Left ventricle myocardium inferior (tissue), 1 donor: ENCODE results near the gene SDK2. TPM values are rescaled to one million over a fixed set of nuclear protein-coding genes. Genes with fewer than 3 reads are reported as not detected.

Source experiments
- DNase-seq: peaks from one replicate; pipeline ENCODE4 v3.0.0-alpha.2; 2020
- H3K27ac ChIP-seq: fragments of 200-600 bp; replicated peaks from 2 replicates; pipeline ENCODE4 v1.8.0; 2021
- H3K27me3 ChIP-seq: fragments of 200-600 bp; 2 replicates; pipeline ENCODE4 v1.8.0; 2021; ENCODE audit warnings: low read depth
- H3K36me3 ChIP-seq: fragments of 200-600 bp; 2 replicates; pipeline ENCODE4 v1.8.0; 2021
- H3K4me1 ChIP-seq: fragments of 200-600 bp; 2 replicates; pipeline ENCODE4 v1.8.0; 2021
- H3K4me3 ChIP-seq: fragments of 200-600 bp; 2 replicates; pipeline ENCODE4 v1.8.0; 2021; ENCODE audit warnings: mild to moderate bottlenecking, moderate library complexity
- H3K9me3 ChIP-seq: fragments of 200-600 bp; replicated peaks from 2 replicates; pipeline ENCODE4 v1.8.0; 2021
- CTCF ChIP-seq: fragments of 200-600 bp; IDR thresholded peaks from 2 replicates; pipeline ENCODE4 v1.8.0; 2021; ENCODE audit warnings: antibody characterized with exemption, mild to moderate bottlenecking, borderline replicate concordance
- intact Hi-C: fragments of 100-400 bp; cut with micrococcal nuclease; formaldehyde crosslinking; loops from one replicate; pipeline ENCODE4 v1.11.0; 2022
- total RNA-seq: library from RNA; stranded (reverse); fragmentation: NEBNext Ultra II Directional; extraction: Animal tissue kit (Norgen Biotek cat#: 25700); gene quantifications from one replicate; pipeline ENCODE4 v1.2.1, GENCODE V29; 2021
- donor health status: DM: no; HTN: yes; CAD: no; lungs with severe emphysema.

The SDK2 gene
- total RNA-seq, 1 donor from 2014 or later: 2.2 TPM

DNA sequence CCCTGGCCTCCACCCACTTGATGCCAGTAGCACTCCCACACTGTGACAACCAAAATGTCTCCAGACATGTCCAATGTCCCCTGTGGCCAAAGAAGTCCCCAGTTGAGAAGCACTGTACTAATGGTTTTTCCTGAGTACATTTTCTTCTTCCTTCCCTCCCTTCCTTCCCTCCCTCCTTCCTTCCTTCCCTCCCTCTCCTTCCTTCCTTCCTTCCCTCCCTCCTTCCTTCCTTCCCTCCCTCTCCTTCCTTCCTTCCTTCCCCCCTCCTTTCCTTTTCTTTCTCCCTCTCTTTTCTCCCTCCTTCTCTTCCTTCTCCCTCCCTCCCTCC is 255.7 kb downstream of the SDK2 start:
- intact Hi-C loops: no loop called here
- Histone ChIP-seq H3K36me3 (no peaks in the 10 kb centered on the region), H3K4me1 (no peaks in the 10 kb centered on the region), H3K4me3 (no peak overlapping the region), H3K27me3 (no peaks in the 10 kb centered on the region), H3K9me3 (no peaks in the 10 kb centered on the region), H3K27ac (no peak overlapping the region)
- TF ChIP-seq CTCF: no peak
- DNase-seq: no peak

- no peaks in the 10 kb centered on the region for H3K36me3 ChIP-seq
- no peak for DNase-seq
- no peak for TF ChIP-seq CTCF
- H3K4me1 ChIP-seq: no peaks in the 10 kb centered on the region
- no peak overlapping the region for H3K4me3 ChIP-seq
- H3K27ac ChIP-seq: no peak overlapping the region
- H3K27me3 ChIP-seq: no peaks in the 10 kb centered on the region
- intact Hi-C loops: no loop called here
- no peaks in the 10 kb centered on the region for H3K9me3 ChIP-seq
These were observed 256.3 kb downstream of the SDK2 start for GRCh38 chr17:73387746-73388577.

DNA sequence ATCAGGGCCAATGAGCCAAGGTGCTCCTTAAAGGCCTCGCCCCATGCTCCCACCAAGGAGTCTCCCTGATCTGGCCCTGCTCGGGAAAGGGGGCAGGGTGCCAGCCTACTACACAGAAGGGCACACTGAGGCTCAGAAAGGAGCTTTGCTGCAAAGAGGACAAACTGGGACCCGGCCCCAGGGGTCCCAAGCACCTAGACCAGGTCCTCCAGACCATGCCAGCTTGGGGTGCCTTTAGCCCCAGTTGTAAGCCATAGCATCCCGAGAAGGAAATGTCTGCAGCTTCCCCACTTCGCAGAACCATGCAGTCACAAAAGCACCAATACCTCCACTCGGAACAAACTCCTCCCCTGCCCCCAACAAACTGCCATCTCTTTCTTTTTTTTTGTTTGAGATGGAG is 257.7 kb downstream of the SDK2 start:
- Histone ChIP-seq H3K27ac (no peak overlapping the region), H3K36me3 (no peaks in the 10 kb centered on the region), H3K27me3 (no peaks in the 10 kb centered on the region), H3K4me1 (no peaks in the 10 kb centered on the region), H3K4me3 (no peak overlapping the region), H3K9me3 (no peaks in the 10 kb centered on the region)
- no peak for DNase-seq
- no peak for TF ChIP-seq CTCF
- intact Hi-C loops: no loop called here

DNA sequence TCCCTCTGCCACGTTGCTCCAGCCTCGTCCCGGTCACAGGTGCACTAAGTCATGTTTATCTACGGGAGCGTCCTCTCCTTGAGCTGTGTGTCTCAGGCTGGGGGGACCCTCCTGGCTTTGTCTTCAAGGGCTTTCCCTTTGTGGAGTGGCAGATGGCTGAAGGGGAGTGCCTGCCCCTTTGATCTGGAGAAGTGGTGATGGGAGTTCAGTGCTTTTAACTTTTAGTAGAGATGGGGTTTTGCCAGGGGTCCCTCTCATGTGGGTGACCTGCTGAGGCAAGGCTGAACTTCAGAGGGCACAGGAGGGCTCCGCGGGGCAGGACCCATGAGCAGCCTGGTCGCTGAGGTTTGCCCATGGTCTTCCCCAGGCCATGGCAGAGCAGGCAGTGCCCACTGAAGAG is 259.3 kb downstream of the SDK2 start:
- Histone ChIP-seq H3K36me3 (no peaks in the 10 kb centered on the region), H3K9me3 (no peaks in the 10 kb centered on the region), H3K27me3 (no peaks in the 10 kb centered on the region), H3K4me1 (no peaks in the 10 kb centered on the region), H3K27ac (no peak overlapping the region), H3K4me3 (no peak overlapping the region)
- intact Hi-C loops: no loop called here
- TF ChIP-seq CTCF: no peak
- DNase-seq: no peak

DNA sequence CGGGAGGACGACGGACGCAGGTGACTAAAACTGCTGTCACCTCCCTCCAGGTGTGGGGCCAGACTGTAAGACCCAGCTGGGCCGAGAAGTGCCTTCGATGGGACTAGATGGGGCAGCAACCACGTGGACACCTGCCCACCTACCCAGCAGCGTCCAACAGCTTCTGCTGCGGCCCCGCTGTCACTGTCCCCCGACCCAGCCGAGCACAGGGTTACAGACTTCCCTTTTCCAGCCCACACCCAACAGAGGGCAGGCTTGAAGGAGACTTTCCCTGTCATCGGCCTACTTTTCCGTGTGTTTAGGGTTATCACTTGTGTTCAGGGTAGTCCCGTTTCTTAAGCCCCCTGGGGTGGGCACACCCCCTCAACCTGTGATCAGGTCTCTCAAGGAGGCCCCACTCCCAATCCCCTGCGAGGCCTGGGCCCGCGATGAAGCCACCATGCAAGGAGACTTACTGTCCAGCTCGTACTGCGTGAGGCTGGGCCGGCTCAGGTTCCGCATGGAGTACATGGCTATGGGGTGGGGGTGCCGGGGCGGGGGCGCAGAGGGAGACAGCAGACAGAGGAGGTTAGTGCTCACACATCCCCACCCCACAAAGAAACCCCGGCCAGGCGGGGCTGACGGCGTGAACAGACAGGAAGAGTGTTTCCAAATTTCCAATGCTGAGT is 263.7 kb downstream of the SDK2 start:
- no peaks in the 10 kb centered on the region for H3K9me3 ChIP-seq
- intact Hi-C loops: no loop called here

More for the DNA sequence above, 263.7 kb downstream of the SDK2 start:
- Histone ChIP-seq H3K27ac (no peak overlapping the region), H3K4me1 (no peaks in the 10 kb centered on the region), H3K27me3 (no peaks in the 10 kb centered on the region), H3K36me3 (no peaks in the 10 kb centered on the region), H3K4me3 (no peak overlapping the region)
- no peak for DNase-seq
- TF ChIP-seq CTCF: no peak
